Measurements from ENCODE around the gene PXK.
A peak's percentile ranks its signal among the peaks of the same experiment; 100 is the strongest.

PXK gene

GRCh38 chr3:58424613-58425012 lies 91.9 kb downstream of the PXK start:
- no peak overlapping the region for H3K4me3 ChIP-seq (IDR thresholded peaks at IDR 0.05; ENCODE audit: insufficient read depth, low read depth, low read length)
- no peak overlapping the region for H2AFZ ChIP-seq (ENCODE audit: low read depth)
- no peak overlapping the region for H3K27ac ChIP-seq
- no peak overlapping the region for H3K9ac ChIP-seq
- 0 out of 2 replicates have a peak, but pooled peaks cover 2% of the 10 kb centered on the region for H3K36me3 ChIP-seq (ENCODE audit: insufficient read depth)
- no peak overlapping the region for H3K4me2 ChIP-seq
- no peaks in the 10 kb centered on the region for H4K20me1 ChIP-seq (ENCODE audit: insufficient read depth)
- H3K27me3 ChIP-seq (ENCODE audit: insufficient read depth, low read depth) = no peaks in the 10 kb centered on the region
- H3K4me1 ChIP-seq (ENCODE audit: low read depth, poor library complexity, severe bottlenecking) = peaks cover 11% of the 10 kb centered on the region
- TF ChIP-seq, protein P1, sequence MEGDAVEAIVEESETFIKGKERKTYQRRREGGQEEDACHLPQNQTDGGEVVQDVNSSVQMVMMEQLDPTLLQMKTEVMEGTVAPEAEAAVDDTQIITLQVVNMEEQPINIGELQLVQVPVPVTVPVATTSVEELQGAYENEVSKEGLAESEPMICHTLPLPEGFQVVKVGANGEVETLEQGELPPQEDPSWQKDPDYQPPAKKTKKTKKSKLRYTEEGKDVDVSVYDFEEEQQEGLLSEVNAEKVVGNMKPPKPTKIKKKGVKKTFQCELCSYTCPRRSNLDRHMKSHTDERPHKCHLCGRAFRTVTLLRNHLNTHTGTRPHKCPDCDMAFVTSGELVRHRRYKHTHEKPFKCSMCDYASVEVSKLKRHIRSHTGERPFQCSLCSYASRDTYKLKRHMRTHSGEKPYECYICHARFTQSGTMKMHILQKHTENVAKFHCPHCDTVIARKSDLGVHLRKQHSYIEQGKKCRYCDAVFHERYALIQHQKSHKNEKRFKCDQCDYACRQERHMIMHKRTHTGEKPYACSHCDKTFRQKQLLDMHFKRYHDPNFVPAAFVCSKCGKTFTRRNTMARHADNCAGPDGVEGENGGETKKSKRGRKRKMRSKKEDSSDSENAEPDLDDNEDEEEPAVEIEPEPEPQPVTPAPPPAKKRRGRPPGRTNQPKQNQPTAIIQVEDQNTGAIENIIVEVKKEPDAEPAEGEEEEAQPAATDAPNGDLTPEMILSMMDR (conservative IDR thresholded peaks at IDR 0.05; ENCODE audit: low read depth, low read length) = no peak
- no peaks in the 10 kb centered on the region for H3K79me2 ChIP-seq (ENCODE audit: insufficient read depth, low read depth)

DNA sequence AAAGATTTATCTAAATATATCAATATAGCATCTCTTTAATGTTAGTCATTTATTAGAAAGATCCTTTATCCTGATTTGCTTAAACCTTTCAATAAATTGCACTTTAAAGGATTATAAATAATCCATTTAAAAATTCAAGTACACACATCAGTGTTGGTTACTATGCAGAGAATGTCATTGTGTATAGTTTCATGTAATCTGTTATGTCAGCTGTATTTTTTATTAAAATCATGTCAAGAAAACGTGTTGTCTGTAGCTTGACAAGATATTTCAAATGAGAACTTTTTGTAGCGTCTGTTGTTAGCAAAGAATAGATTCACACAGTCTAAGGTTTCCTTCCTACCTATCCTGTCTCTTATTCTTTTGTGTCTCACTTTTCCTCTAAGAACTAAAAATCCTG lies 93.1 kb downstream of the PXK start:
- Histone ChIP-seq H2AFZ (ENCODE audit: low read depth) (no peak overlapping the region), H3K79me2 (ENCODE audit: insufficient read depth, low read depth) (no peaks in the 10 kb centered on the region), H3K27me3 (ENCODE audit: insufficient read depth, low read depth) (no peaks in the 10 kb centered on the region), H3K4me1 (ENCODE audit: low read depth, poor library complexity, severe bottlenecking) (peaks cover 23% of the 10 kb centered on the region), H3K9ac (no peak overlapping the region), H3K4me3 (IDR thresholded peaks at IDR 0.05; ENCODE audit: insufficient read depth, low read depth, low read length) (no peak overlapping the region), H3K4me2 (no peak overlapping the region), H3K36me3 (ENCODE audit: insufficient read depth) (0 out of 2 replicates have a peak, but pooled peaks cover 2% of the 10 kb centered on the region), H3K27ac (no peak overlapping the region), H4K20me1 (ENCODE audit: insufficient read depth) (no peaks in the 10 kb centered on the region)
- TF ChIP-seq, protein P1 (conservative IDR thresholded peaks at IDR 0.05; ENCODE audit: low read depth, low read length) = no peak

- peaks cover 13% of the 10 kb centered on the region for H3K79me2 ChIP-seq (ENCODE audit: insufficient read depth, low read depth)
- no peak overlapping the region for H3K9ac ChIP-seq
- 0 out of 2 replicates have a peak, but pooled peaks cover 2% of the 10 kb centered on the region for H3K36me3 ChIP-seq (ENCODE audit: insufficient read depth)
- no peaks in the 10 kb centered on the region for H3K27me3 ChIP-seq (ENCODE audit: insufficient read depth, low read depth)
- H3K4me2 ChIP-seq = no peak overlapping the region
- TF ChIP-seq, protein P1 (conservative IDR thresholded peaks at IDR 0.05; ENCODE audit: low read depth, low read length) = no peak
- no peak overlapping the region for H2AFZ ChIP-seq (ENCODE audit: low read depth)
- H3K4me3 ChIP-seq (IDR thresholded peaks at IDR 0.05; ENCODE audit: insufficient read depth, low read depth, low read length) = no peak overlapping the region
- no peaks in the 10 kb centered on the region for H4K20me1 ChIP-seq (ENCODE audit: insufficient read depth)
- H3K27ac ChIP-seq = no peak overlapping the region
- peaks cover 43% of the 10 kb centered on the region for H3K4me1 ChIP-seq (ENCODE audit: low read depth, poor library complexity, severe bottlenecking)
Measured at GRCh38 chr3:58427661-58428361, 95.1 kb downstream of the PXK start.

DNA sequence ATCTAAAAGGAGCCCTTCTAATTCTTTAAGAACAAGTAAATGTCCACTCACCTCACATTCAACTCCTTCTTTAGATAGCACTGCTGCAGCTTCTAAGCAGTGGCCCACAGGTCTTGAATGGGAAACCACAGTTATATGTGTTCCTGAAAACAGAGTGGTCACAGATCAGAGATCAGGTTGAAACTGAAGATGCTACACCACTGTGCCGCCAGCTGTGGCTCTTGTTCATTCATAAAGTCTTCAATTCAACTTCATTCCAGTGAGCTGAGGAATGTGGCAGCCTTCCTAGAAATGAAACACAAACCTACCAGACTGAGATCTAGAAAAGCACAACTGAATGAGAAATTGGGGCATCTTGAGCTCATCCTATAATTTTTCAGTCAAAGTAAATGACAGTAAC lies 97.0 kb downstream of the PXK start:
- no peak overlapping the region for H2AFZ ChIP-seq (ENCODE audit: low read depth)
- 0 out of 2 replicates have a peak, but pooled peaks cover 2% of the 10 kb centered on the region for H3K36me3 ChIP-seq (ENCODE audit: insufficient read depth)
- H3K27me3 ChIP-seq (ENCODE audit: insufficient read depth, low read depth) = no peaks in the 10 kb centered on the region
- peak overlapping the region; percentile 66 for H3K4me2 ChIP-seq
- H4K20me1 ChIP-seq (ENCODE audit: insufficient read depth) = no peaks in the 10 kb centered on the region
- H3K4me3 ChIP-seq (IDR thresholded peaks at IDR 0.05; ENCODE audit: insufficient read depth, low read depth, low read length) = no peak overlapping the region
- peak overlapping the region; percentile 46; the same call in 1 of the 2 replicates for H3K27ac ChIP-seq
- H3K4me1 ChIP-seq (ENCODE audit: low read depth, poor library complexity, severe bottlenecking) = peaks cover 49% of the 10 kb centered on the region
- no peak overlapping the region for H3K9ac ChIP-seq
- TF ChIP-seq, protein P1 (conservative IDR thresholded peaks at IDR 0.05; ENCODE audit: low read depth, low read length) = no peak
- H3K79me2 ChIP-seq (ENCODE audit: insufficient read depth, low read depth) = peaks cover 18% of the 10 kb centered on the region

Data from KMS-11 (cell line).